ENCODE data around the gene HID1.

HID1 gene

DNA sequence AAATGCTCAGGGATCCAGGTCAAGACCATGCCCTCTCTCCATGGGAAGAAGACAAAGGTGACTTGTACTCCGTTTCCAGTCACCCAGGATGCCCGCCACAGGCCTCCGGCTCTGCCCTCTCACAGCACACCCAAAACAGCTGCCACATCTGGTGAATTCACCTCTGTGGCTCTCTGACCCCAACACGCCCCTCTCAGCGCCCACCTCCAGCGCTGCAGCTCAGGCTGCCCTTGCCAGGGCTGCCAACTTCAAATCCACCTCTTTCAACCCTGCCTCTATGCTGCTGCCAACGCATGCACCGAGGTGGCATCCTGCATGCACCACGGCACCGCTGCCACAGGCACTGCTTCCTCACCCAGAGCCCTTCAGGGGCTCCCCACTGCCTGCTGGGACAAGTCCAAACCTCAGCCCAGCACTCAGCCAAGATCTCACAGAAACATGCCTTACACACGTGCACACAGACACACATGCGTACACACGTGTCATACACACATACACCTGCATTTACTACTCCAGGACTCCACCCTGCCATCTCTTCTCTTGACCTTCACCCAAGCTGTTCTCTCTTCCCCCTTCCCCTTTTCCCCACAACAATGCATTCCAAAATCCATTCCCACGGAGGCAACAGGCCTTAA is 7.5 kb downstream of the HID1 start:
- FAIRE-seq = no peak

GRCh38 chr17:74964246-74964761 is 8.3 kb downstream of the HID1 start:
- FAIRE-seq = no peak

DNA sequence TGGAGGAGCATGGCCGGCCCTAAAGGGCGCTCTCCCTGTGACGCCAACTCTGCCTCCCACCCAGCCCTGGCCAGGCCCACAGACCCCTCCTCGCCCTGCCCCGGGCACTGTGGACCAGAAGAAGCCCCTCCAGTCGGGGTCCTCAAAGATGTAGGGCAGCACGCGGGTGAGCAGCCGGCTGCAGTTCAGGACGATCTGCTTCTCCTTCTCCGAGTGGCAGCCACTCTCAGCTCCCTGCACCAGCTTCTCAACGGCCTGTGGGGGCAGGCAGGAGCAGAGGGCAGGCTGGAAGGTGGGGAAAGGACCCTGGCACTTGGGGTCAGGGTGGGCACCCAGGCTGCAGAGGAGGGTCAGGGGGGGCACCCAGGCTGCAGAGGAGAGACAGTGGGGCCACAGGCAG is 8.9 kb downstream of the HID1 start:
- FAIRE-seq = no peak

DNA sequence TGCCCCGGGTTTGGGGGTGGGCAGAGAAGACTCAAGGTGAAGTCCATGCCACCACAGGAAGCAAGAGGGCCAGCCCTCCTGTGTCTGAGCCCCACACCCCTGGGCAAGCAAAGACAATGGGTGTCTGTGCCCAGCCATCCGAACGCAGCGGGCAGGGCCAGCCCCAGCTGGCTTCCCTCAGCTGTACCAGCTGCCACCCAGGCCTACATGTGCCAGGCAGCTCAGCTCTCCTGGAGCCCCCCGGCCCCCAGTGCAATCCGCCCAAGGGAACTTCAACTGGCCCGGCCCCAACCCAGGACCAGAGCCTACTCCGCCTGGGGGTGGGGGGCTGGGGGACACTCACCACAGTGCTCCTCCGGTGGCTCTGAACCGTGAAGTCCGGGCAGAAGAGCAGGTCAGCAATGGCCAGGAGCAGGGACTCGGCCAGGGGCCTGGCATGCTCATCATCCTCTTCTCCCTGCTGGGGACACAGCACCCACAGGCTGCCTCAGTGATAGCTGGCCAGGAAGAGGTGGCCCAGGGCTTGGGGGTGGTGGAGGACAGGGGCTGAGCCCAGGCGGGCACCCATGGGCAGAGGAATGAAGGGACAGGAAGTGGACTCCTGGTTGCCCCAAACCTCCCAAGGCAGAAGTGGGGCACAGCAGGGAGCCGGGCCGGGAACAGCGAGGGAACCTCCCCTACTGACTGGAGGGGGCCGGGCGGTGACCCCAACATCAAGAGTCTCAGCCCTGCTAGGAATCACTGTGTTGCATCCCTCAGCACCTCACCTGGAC is 9.8 kb downstream of the HID1 start:
- FAIRE-seq = no peak

DNA sequence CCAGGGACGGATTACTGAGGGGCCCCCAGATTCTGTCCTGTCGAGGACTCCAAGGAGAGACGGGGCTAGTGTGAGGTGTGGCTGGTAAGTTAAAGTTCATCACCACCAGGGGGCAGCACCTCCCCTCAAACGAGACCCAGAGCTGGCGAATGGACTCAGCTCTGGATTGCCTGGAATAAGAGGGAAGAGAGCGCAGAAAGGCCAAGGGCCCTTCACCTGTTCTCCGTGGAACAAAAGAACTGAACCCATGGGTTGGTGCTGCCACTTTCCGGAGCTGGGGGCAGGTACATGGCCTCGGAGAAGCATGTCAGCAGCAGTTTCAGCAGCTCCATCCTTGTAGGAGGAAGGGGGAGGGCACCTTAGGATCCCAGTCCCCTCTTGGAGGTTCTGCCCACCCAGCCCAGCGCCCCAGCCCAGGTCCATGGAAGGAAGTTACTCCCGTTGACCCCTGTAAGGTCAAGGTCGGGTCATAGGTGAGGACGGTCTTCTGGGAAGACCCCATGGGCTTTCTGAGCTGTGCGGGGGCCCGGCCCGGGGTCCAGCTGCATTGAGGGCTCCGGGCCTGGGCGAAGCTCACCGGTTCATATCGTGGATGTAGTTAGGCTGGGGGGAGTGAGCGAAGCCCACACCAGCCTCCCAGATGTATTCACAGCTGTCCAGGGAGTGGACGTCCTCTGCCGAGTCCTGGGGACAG is 10.8 kb downstream of the HID1 start:
- FAIRE-seq = no peak

DNA sequence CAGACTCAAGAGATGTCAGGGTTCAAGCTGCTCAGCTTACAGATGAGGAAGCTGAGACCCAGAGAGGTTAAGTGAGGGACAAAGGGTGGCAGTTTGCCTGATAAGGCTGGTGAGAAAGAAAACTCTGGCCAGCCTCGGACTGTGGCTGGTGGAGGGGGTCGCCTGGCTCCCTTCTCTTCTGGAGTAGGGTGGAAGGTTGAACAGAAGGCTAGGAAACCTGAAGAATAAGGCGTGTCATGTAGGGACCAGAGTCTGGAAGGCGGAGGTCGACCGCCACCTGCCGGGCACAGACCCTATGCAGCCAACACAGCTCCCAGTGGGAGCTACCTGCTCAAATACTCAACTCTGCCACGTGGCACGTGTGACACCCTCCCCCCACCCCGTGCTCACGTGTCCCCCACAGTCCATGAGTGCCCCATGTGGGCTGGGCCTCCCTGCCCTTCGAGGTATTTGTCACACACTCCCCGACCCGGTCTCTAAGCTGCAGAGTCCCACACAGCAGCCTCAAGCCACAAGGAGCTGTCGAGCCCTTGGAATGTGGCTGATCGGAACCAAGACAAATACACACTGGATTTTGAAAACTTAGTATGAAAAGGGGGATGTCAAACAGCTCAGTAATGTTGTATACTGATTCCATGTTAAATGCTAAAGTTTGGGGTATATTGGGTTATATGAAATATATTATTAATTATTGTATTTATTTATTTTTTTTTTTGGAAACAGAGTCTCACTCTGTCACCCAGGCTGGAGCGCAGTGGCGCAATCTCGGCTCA is 11.8 kb downstream of the HID1 start:
- FAIRE-seq = no peak

DNA sequence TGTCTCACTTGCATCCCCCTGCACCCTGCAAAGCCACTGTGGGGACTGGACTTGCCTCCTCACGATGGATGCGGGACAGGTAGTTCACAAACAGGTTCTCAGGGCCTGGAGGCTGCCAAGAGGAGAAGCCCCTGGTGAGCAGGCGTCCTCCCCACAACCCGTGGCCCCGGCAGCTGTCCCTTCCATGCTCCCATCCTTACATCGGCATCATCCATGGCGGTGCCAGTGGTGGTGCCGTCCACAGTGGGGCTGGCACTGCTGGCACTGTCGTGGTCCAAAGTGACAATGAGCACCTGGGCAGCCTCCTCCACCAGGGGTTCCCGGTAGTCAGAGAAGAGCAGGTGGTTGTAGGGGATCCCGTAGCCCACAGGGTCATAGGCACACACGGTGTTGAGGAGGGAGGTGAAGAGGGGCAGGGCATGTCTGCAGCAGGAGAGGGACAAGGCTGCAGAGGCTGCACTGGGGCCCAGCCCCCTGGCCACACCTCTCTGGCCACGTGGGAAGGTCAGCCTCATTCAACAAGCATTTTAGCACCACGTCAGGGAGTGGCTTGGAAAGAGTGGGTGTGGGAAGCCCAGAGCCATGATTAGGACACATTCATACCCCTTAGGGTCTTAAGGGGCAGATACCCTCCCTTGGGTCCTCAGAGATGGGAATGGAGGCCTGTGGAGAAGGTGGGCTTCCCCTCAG is 12.6 kb downstream of the HID1 start:
- no peak for FAIRE-seq

DNA sequence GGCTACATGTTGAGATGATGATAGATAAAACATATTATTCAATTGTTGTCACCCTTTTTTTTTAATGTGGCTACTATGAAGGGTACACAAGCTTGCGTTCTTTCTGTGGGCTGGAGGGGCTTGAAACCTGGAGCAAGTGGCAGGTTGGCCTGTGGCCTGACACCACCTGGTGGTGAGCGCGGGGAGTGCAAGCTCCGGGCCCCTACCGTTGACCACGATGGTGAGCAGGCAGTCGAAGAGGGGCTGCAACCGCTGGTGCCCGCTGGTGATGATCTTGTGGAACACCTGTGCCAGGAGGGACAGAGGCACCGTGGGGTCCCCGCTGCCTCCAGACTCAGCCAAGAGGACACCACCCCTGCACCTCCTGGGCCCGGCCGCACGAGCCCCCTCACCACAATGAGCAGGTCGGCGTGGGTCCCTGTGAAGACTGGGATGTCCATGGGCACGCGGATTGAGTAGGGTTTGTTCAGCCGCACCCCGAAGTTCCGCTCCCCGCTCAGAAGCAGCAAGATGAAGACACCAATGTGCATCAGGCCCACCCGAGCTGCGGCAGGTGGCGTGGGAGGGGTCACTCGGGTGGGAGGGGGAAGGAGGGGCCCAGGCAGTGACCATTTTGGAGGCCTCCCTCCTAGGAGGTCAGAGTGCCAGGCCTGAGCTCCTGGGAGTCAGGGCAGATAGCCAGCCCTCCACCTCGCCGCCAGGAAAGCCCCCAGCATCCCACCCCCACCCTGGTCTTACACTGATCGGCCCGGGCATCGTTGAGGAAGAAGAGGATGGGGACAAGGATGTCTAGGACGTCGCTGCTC is 14.4 kb downstream of the HID1 start:
- FAIRE-seq = no peak

DNA sequence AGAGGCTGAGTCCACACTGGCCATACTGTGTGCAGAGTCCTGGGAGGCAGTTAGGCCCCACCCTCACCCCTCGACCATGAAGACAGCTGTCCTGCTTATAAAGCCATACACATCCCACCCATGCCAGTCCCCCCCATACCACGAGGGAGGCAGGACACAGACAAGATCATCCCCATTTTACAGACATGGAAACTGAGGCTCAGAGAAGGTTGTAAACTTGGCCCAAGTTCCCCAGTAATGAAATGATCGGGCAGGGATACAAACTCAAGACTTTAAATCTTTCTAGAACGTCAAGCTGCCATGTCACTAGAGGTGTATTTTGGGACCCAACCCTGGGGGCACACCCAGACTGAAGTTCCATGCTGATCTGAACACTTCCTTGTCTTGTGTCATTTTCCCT is 16.5 kb downstream of the HID1 start:
- FAIRE-seq = no peak

DNA sequence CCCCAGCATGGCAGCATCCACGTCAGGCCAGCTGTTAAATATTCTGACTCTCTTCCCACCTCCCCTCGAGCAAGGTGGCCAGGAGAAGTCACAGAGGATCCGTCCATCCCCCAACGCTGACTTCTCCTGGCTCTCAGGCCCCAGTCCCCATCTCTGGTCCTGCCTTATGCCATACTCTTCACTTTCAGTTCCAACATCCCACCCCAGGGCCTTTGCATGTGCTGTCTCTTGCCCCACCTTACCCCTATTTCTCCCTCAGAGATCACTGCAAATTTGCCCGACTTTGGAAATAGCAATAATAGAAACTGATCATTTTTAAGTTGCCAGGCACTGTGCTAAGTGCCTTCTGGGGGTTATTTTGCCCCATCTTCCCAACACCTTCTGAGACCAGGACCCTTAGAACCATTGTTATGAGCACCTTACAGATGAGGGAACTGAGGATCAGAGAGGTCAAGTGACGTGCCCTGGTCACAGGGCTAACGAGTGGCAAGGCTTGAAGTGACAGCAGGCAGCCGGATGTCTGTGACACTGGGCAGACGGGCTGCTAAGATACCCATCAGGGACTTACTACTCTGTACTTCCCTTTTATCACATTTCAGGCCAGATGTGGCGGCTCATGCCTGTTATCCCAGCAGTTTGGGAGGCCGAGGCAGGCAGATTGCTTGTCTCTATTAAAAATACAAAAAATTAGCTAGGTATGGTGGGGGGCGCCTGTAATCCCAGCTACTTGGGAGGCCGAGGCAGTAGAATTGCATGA is 17.7 kb downstream of the HID1 start:
- no peak for FAIRE-seq

GRCh38 chr17:74954115-74954514 is 18.4 kb downstream of the HID1 start:
- no peak for FAIRE-seq

GRCh38 chr17:74953134-74953687 is 19.3 kb downstream of the HID1 start:
- FAIRE-seq = no peak

GRCh38 chr17:74952431-74953133 is 20.0 kb downstream of the HID1 start:
- FAIRE-seq = no peak

DNA sequence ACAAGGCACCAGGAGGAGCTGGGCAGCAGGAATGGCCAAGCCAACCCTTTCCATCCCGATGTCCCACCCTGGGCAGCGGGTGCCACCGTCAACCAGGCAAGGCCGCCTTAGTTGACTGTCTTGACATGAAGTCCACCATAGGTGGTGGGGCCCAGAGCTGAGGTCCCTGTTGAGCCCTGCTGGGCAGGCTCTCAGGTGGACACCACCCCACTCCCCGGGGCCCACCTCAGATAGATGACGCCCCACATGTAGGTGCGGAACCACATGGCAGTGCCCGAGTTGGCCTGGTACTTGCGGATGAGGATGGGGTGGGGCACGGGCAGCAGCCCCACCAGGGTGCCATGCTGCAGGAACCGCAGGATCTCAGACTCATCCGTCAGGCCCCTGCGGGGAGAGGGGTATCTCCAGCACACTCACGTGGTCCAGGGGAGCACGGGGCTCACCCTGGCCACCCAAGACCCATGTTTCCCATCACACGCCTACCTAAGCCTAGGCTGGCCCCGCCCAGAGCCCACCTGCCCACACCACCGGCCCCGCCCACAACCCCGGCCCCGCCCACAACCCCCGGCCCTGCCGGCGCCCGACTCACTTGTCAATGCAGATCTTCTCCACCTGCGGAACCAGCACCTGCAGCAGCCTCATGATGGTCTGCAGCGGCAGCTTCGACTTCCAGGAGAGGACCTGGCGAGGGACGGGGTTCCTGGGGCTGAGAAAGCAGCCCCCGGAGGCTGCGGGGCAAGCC is 20.7 kb downstream of the HID1 start:
- no peak for FAIRE-seq

GRCh38 chr17:74951065-74951464 is 21.5 kb downstream of the HID1 start:
- FAIRE-seq = no peak

DNA sequence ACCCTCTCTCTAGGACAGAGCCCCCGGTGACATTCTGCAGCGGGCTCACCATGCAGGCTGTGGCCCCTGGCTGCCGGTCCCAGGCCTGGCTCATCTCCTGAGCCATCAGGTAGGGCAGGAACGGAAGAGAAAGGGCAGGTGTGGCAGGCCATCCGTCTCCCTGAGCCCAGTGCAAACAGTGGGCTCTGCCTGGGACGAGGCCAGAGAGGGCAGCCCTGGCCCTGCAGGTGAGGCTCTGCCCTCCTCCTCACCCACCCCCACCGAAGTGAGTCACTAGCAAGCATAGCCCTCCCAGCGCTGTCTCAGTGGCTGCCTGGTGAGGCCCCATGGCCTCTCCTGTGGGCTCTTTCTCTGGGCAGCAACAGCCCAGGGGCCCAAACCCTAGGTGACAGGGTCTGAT is 22.4 kb downstream of the HID1 start:
- no peak for FAIRE-seq

DNA sequence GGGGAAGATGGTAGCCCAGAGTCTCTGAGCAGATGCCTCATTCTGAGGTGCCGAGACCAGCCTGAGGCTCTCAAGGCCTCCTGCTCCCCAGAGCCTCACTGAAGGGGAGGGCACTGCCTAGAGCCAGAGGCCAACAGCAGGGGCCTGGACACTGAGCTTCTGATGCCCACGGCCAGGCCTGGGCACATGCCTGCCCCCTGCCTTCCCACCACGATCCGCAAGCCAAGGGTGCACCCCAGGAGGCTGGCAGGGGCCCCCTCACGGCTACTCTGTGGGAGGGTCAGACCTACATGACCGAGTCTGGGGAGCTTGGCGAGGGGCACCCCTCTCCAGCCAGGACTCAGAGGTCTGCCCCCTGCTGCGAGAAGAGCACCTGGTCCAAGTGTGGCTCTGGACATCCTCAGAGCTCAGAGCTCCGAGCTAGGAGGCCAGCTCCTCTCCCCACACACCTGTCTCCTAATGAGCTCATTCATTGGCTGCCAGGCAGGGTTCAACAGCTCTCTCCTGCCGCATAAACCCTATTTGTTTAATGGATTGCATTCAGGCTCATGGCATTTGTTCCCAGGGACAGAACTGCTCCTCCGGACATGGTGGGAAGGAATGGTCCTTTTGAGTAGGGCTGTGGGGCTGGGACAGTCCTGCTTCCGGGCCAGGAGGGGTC is 23.0 kb downstream of the HID1 start:
- no peak for FAIRE-seq

GRCh38 chr17:74947041-74947754 is 25.4 kb downstream of the HID1 start:
- no peak for FAIRE-seq
